ENCODE measurements around the gene UBR4. TPM values are rescaled to one million over a fixed set of nuclear protein-coding genes. Genes with fewer than 3 reads are reported as not detected.

Gene UBR4
- total and polyA plus RNA-seq, 4 donors: 103 to 182 (median 123) TPM

DNA sequence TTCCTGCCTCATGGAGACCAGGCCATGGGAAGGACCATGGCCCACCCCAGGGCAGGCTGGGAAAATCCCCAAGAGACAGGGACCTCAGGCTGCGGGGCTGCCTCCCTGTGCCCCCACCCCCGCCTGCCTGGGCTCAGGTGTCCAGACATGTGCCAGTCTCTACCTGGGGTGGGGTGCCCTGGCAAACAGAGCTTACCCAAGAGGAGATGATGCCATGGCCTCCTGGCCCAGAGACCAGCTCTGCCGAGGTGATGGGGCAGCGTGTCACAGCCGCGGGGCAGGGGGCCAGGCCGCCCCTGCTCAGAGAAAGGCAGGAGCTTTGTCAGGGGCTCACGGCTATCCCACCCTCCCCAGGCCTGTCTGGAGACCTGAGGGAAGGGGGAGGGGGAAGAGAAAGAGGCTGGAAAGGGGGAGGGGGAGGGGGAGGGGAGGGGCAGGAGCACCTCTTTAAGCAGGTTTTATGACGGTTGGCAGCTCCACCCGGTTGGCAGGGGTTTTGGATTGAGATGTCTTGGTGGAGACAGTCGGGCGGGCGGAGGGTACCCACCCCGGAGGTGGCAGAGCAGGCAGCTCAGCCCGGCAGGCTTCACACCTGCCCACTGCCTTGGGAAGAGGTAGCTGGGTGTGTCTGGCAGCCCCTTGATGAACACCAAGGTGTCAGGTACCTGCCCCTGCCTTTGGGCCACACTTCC, 152.1 kb downstream of the UBR4 start:
- DNase-seq (ENCODE audit: low read depth in 4 of 6, low spot score in 6 of 6): no peak
- no peaks in the 10 kb centered on the region for H3K36me3 ChIP-seq (ENCODE audit: control insufficient read depth, insufficient read depth, low read length)
- H3K9me3 ChIP-seq (ENCODE audit: control insufficient read depth, insufficient read depth, low read length): no peaks in the 10 kb centered on the region
- WGBS (ENCODE audit: insufficient coverage): 57% methylated on average over 9 of the region's 15 CpGs
- peaks cover 14% of the 10 kb centered on the region for H3K27me3 ChIP-seq (ENCODE audit: control insufficient read depth, insufficient read depth, low read length)
- no peak overlapping the region for H3K4me3 ChIP-seq (ENCODE audit: low read depth, low read length)
- H3K27ac ChIP-seq (ENCODE audit: low read depth, low read length): no peak overlapping the region
- H3K4me1 ChIP-seq (ENCODE audit: control insufficient read depth, insufficient read depth, low read length): peaks cover 21% of the 10 kb centered on the region

- Histone ChIP-seq H3K27me3 (ENCODE audit: control insufficient read depth, insufficient read depth, low read length) (peaks cover 14% of the 10 kb centered on the region), H3K27ac (ENCODE audit: low read depth, low read length) (no peak overlapping the region), H3K4me3 (ENCODE audit: low read depth, low read length) (no peak overlapping the region), H3K4me1 (ENCODE audit: control insufficient read depth, insufficient read depth, low read length) (peaks cover 21% of the 10 kb centered on the region), H3K36me3 (ENCODE audit: control insufficient read depth, insufficient read depth, low read length) (no peaks in the 10 kb centered on the region), H3K9me3 (ENCODE audit: control insufficient read depth, insufficient read depth, low read length) (no peaks in the 10 kb centered on the region)
- DNase-seq (ENCODE audit: low read depth in 4 of 6, low spot score in 6 of 6): no peak
- WGBS (ENCODE audit: insufficient coverage): 84% methylated on average over 13 of the region's 14 CpGs
Observed at GRCh38 chr1:19057182-19057779, 152.8 kb downstream of the UBR4 start.

- no peaks in the 10 kb centered on the region for H3K9me3 ChIP-seq (ENCODE audit: control insufficient read depth, insufficient read depth, low read length)
- H3K27me3 ChIP-seq (ENCODE audit: control insufficient read depth, insufficient read depth, low read length): peaks cover 14% of the 10 kb centered on the region
- H3K4me3 ChIP-seq (ENCODE audit: low read depth, low read length): no peak overlapping the region
- 19% methylated on average over 3 of the region's 7 CpGs for WGBS (ENCODE audit: insufficient coverage)
- H3K36me3 ChIP-seq (ENCODE audit: control insufficient read depth, insufficient read depth, low read length): no peaks in the 10 kb centered on the region
- DNase-seq (ENCODE audit: low read depth in 4 of 6, low spot score in 6 of 6): peak in 1 of 6 donors; percentile 30
- no peak overlapping the region for H3K27ac ChIP-seq (ENCODE audit: low read depth, low read length)
- H3K4me1 ChIP-seq (ENCODE audit: control insufficient read depth, insufficient read depth, low read length): peaks cover 21% of the 10 kb centered on the region
Observed at GRCh38 chr1:19055701-19056100, 154.4 kb downstream of the UBR4 start.

DNA sequence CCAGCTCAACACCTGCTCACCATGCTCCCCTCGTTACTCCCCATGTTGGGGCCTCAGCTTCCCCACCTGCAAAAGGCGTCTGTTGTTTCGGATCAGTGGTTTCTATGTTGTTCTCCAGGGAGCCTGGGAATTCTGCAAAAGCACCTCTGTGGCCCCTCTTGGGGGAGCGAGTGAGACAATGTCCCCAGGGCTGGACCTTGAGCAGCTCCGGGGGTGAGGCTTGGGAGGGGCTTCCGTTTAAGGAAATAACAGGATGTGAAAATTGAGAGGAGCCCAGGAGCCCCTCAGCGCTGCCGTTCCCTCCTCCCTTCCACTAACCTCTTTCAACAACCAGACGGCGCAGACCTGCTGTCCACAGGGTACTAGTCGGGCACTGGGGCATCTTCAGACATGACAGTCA, 155.1 kb downstream of the UBR4 start:
- WGBS (ENCODE audit: insufficient coverage): 55% methylated on average over 4 of the region's 11 CpGs
- peaks cover 14% of the 10 kb centered on the region for H3K27me3 ChIP-seq (ENCODE audit: control insufficient read depth, insufficient read depth, low read length)
- peaks cover 21% of the 10 kb centered on the region for H3K4me1 ChIP-seq (ENCODE audit: control insufficient read depth, insufficient read depth, low read length)
- H3K9me3 ChIP-seq (ENCODE audit: control insufficient read depth, insufficient read depth, low read length): no peaks in the 10 kb centered on the region
- no peaks in the 10 kb centered on the region for H3K36me3 ChIP-seq (ENCODE audit: control insufficient read depth, insufficient read depth, low read length)
- no peak overlapping the region for H3K27ac ChIP-seq (ENCODE audit: low read depth, low read length)
- no peak for DNase-seq (ENCODE audit: low read depth in 4 of 6, low spot score in 6 of 6)
- no peak overlapping the region for H3K4me3 ChIP-seq (ENCODE audit: low read depth, low read length)

DNA sequence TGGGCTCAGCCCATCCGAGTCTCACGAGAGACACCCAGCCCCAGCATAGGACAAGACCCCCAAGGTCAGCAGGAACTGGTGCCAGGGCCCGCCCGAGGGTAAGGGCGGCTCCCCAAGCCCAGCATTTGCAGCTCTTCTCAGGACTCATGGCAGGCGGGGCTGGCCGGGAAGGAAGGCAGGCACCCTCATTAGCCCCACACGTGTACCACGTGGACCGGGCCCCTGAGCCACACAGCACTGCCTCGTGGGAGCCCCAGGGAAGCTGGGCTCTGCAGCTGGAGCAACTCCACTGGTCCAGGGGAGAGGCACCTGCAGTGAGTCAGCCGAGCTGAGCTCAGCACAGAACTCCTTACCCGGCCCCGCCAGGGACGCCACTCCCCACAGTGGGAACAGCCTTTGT, 155.8 kb downstream of the UBR4 start:
- H3K4me3 ChIP-seq (ENCODE audit: low read depth, low read length): no peak overlapping the region
- no peak overlapping the region for H3K27ac ChIP-seq (ENCODE audit: low read depth, low read length)

GRCh38 chr1:19053486-19053885, 156.6 kb downstream of the UBR4 start:
- WGBS (ENCODE audit: insufficient coverage): 57% methylated on average over 8 of the region's 8 CpGs
- H3K4me1 ChIP-seq (ENCODE audit: control insufficient read depth, insufficient read depth, low read length): peaks cover 25% of the 10 kb centered on the region
- H3K9me3 ChIP-seq (ENCODE audit: control insufficient read depth, insufficient read depth, low read length): no peaks in the 10 kb centered on the region
- H3K27ac ChIP-seq (ENCODE audit: low read depth, low read length): no peak overlapping the region
- no peaks in the 10 kb centered on the region for H3K36me3 ChIP-seq (ENCODE audit: control insufficient read depth, insufficient read depth, low read length)
- H3K4me3 ChIP-seq (ENCODE audit: low read depth, low read length): no peak overlapping the region
- DNase-seq (ENCODE audit: low read depth in 4 of 6, low spot score in 6 of 6): no peak
- peaks cover 17% of the 10 kb centered on the region for H3K27me3 ChIP-seq (ENCODE audit: control insufficient read depth, insufficient read depth, low read length)

More for the DNA sequence above, 155.8 kb downstream of the UBR4 start:
- no peak for DNase-seq (ENCODE audit: low read depth in 4 of 6, low spot score in 6 of 6)
- Histone ChIP-seq H3K9me3 (ENCODE audit: control insufficient read depth, insufficient read depth, low read length) (no peaks in the 10 kb centered on the region), H3K27me3 (ENCODE audit: control insufficient read depth, insufficient read depth, low read length) (peaks cover 16% of the 10 kb centered on the region), H3K36me3 (ENCODE audit: control insufficient read depth, insufficient read depth, low read length) (no peaks in the 10 kb centered on the region), H3K4me1 (ENCODE audit: control insufficient read depth, insufficient read depth, low read length) (peaks cover 21% of the 10 kb centered on the region)
- WGBS (ENCODE audit: insufficient coverage): 69% methylated on average over 13 of the region's 15 CpGs

- H3K27ac ChIP-seq (ENCODE audit: low read depth, low read length): no peak overlapping the region
- H3K36me3 ChIP-seq (ENCODE audit: control insufficient read depth, insufficient read depth, low read length): no peaks in the 10 kb centered on the region
- H3K27me3 ChIP-seq (ENCODE audit: control insufficient read depth, insufficient read depth, low read length): peaks cover 9% of the 10 kb centered on the region
- no peaks in the 10 kb centered on the region for H3K9me3 ChIP-seq (ENCODE audit: control insufficient read depth, insufficient read depth, low read length)
- H3K4me1 ChIP-seq (ENCODE audit: control insufficient read depth, insufficient read depth, low read length): peaks cover 40% of the 10 kb centered on the region
- 100% methylated on average over 1 of the region's 5 CpGs for WGBS (ENCODE audit: insufficient coverage)
- DNase-seq (ENCODE audit: low read depth in 4 of 6, low spot score in 6 of 6): no peak
- H3K4me3 ChIP-seq (ENCODE audit: low read depth, low read length): no peak overlapping the region
Observed at GRCh38 chr1:19049798-19050197, 160.3 kb downstream of the UBR4 start.

- no peak for DNase-seq (ENCODE audit: low read depth in 4 of 6, low spot score in 6 of 6)
- peaks cover 35% of the 10 kb centered on the region for H3K4me1 ChIP-seq (ENCODE audit: control insufficient read depth, insufficient read depth, low read length)
- no peaks in the 10 kb centered on the region for H3K36me3 ChIP-seq (ENCODE audit: control insufficient read depth, insufficient read depth, low read length)
- peaks cover 7% of the 10 kb centered on the region for H3K27me3 ChIP-seq (ENCODE audit: control insufficient read depth, insufficient read depth, low read length)
- H3K27ac ChIP-seq (ENCODE audit: low read depth, low read length): no peak overlapping the region
- 86% methylated on average over 15 of the region's 15 CpGs for WGBS (ENCODE audit: insufficient coverage)
- H3K9me3 ChIP-seq (ENCODE audit: control insufficient read depth, insufficient read depth, low read length): no peaks in the 10 kb centered on the region
- no peak overlapping the region for H3K4me3 ChIP-seq (ENCODE audit: low read depth, low read length)
Observed at GRCh38 chr1:19049128-19049768, 160.8 kb downstream of the UBR4 start.

GRCh38 chr1:19046972-19047731, 162.9 kb downstream of the UBR4 start:
- no peak overlapping the region for H3K27ac ChIP-seq (ENCODE audit: low read depth, low read length)
- DNase-seq (ENCODE audit: low read depth in 4 of 6, low spot score in 6 of 6): no peak

More at GRCh38 chr1:19046972-19047731, 162.9 kb downstream of the UBR4 start:
- Histone ChIP-seq H3K4me3 (ENCODE audit: low read depth, low read length) (no peak overlapping the region), H3K27me3 (ENCODE audit: control insufficient read depth, insufficient read depth, low read length) (peaks cover 10% of the 10 kb centered on the region), H3K9me3 (ENCODE audit: control insufficient read depth, insufficient read depth, low read length) (no peaks in the 10 kb centered on the region), H3K36me3 (ENCODE audit: control insufficient read depth, insufficient read depth, low read length) (no peaks in the 10 kb centered on the region), H3K4me1 (ENCODE audit: control insufficient read depth, insufficient read depth, low read length) (peaks cover 27% of the 10 kb centered on the region)
- WGBS (ENCODE audit: insufficient coverage): 69% methylated on average over 8 of the region's 10 CpGs

Measured in spinal cord (tissue), 10 donors.